HG03469 (cell line): ENCODE measurements around the gene CCDC149.

Experiments
- ATAC-seq: cut with Tn5 transposase; IDR thresholded peaks from one replicate; pipeline ENCODE4 v1.9.1; 2021; ENCODE audit warnings: mild to moderate bottlenecking, moderate library complexity, moderate number of reproducible peaks; ENCODE audit not compliant: unreplicated experiment

The CCDC149 gene

GRCh38 chr4:24912252-24913118 lies at the start of gene CCDC149:
TSS of gene CCDC149 (minus strand) at chr4:24913042. CDS start at chr4:24912864, 178 bp downstream.
- ATAC-seq, result no peak

- ATAC-seq, result no peak
Observed at GRCh38 chr4:24957886-24958285, 45.0 kb upstream of the CCDC149 start.

GRCh38 chr4:24956763-24957162 lies 43.9 kb upstream of the CCDC149 start:
- no peak for ATAC-seq

- ATAC-seq, result no peak
Observed at GRCh38 chr4:24956091-24956490, 43.2 kb upstream of the CCDC149 start.

- ATAC-seq, result no peak
Observed at GRCh38 chr4:24952667-24953066, 39.8 kb upstream of the CCDC149 start.

GRCh38 chr4:24949970-24950369 lies 37.1 kb upstream of the CCDC149 start:
- ATAC-seq, result no peak

DNA sequence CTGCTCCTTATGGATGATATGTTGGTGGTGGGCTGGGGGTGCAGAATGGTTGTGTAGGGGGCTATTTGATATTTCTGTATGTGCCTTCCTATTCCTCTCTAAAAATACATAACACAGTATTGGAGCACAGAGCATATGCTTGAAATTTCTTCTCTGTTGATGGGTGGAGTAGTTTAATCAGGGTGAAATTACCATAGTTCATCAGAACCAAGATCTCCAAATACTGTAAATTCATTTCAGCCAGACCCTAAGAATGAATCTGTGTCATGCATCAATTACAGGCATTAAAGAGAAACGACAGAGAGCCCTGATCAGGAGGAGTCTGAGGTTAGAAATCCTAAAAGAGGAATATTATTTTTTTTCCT lies 25.1 kb upstream of the CCDC149 start:
- no peak for ATAC-seq

DNA sequence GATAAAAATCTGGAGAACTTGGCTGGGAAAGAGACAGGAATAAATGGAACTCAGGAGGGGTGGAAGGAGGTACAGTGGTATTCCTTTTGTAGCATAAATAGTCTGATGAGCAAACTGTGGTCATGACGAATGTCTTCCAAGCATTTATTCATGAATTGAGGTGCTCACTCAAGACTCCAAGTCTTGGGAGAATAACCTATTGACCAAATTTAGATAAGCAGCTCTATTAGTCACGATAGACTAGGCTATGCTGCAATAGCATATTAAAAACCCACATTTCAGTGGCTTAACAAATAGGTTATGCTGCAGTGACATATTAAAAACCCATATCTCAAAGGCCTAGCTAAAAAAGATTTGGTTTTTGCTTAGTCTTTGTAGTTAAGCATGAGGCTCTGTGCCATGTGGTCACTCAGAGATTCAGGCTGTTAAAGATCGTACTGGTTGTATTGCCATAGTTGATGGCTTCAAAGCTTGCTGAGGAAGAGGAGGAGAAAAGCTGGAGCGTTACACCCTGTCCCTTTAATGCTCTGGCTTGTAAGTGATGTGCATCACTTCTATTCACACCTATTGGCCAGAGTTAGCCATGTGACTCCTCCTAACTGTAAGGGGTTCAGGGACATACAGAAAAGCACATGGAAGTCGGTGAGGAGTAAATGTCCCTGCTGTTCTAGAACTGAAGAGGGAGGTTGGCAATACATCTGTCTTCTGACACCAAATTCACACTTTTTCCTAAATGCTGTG lies 24.5 kb upstream of the CCDC149 start:
- ATAC-seq, result no peak

GRCh38 chr4:24935856-24936255 lies 23.0 kb upstream of the CCDC149 start:
- no peak for ATAC-seq

DNA sequence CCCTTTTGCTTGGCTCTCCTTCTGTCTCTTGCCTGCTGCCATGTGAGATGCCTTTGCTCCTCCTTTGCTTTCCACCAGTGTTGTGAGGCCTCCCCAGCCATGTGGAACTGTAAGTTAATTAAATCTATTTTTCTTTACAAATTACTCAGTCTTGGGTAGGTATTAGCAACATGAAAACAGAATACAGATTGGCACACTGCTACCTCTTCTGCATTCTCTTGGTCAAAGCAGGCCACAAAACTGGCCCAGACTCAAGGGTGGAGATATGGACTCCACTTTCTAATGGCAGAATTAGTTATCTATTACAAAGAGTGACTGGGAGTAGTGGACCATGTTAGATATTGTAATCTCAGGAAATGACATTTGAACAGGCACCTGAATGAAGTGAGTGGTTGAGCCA lies 21.5 kb upstream of the CCDC149 start:
- ATAC-seq, result no peak

DNA sequence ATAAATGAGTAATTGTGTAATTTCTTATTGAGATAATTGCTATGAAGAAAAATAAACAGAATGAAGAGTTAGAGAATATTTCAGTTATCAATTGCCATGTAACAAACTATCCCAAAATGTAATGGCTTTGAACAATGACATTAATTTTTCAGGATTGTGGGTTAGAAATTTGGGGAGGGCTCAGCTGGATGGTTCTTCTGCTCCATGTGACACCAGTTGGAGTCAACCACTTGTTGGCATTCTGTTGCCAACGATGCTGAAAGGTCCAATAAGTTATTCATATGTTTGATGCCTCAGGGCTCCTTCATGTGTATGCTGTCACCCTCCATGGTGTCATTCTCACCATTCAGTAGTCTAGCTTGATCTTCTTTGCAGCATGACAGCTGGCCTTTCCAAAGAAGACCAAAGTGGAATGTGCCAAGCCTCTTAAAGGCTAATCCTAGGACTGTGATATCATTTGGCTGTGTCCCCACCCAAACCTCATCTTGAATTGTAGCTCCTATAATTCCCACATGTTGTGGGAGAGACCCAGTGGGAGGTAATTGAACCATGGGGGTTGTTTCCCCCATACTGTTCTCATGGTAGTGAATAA lies 20.9 kb upstream of the CCDC149 start:
- no peak for ATAC-seq

GRCh38 chr4:24932515-24933225 lies 19.8 kb upstream of the CCDC149 start:
- ATAC-seq, result no peak

- no peak for ATAC-seq
Observed at GRCh38 chr4:24930151-24930550, 17.3 kb upstream of the CCDC149 start.

DNA sequence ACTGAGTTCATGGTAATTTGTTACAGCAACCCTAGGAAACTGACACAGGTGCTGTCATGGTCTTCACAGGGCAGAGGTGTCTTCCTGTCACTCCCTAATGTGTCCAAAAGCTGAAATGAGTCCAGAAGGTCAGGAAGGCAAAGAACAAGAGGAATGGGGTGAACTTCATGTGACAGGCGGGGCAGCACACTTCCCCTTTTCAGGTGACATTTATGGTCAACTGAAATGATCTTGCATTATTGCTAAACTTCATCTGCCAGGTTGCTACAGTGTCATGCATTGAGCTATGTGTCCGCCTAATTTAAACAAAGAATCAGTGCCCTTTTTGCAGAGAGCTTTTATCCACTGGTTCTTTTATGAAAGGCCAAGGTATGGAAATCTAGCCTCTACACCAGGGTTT lies 15.9 kb upstream of the CCDC149 start:
- no peak for ATAC-seq

DNA sequence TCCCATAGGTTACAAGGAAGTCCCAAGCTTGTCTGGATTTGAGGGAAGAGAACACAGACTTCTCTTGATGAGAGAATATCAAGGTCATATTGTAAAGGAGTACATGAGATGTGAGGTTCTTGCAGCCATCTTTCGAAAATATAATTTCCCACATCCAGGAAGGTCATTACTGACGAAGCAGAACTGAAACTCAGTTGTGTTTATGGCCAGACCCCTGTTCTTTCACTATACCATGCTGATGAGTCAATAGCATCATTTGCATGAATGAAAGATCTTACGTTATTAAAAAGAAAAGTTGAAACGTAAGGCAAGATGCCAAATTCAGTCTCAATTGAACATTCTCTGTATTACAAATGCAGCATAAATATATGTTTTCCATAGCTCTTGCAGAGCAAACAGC lies 14.2 kb upstream of the CCDC149 start:
- ATAC-seq, result no peak

GRCh38 chr4:24924309-24924781 lies 11.5 kb upstream of the CCDC149 start:
- ATAC-seq, result no peak

DNA sequence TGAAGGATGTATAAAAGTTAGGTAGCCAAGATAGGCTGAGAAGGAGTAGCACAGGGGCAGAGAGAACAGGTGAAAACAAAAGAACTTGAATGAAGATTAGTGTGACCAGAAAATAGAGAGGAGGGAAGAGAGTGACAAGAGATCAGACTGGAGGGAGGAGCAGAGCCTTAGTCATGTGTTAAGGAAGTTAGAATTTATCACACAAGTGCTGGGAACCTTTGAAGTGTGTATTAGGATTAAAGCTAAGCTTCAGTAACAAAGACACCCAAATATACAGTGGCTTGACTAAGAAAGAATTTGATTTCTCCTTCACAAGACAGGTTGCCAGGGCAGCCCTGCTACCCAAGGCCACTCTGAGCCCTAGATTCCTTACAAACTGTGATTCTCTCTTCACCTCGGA lies 10.7 kb upstream of the CCDC149 start:
- ATAC-seq, result no peak

DNA sequence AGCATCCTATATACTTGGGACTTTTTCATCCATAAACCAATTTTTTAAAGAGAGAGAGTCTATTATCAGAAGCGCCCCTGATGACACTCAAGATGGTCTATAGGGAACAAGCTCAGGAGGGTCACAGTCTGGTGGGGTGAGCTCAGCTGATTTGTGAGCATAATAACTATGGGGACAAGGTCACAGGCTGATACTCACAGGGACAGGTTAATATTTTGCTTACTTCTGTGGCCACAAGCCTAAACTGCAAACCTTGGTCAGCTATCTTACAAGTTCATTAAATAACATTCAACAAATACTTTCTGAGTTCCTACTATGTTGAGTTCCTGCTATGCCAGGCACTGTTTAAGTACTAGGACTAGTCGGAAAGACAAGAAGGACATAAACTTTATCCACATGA lies 10.2 kb upstream of the CCDC149 start:
- no peak for ATAC-seq

- ATAC-seq, result no peak
Observed at GRCh38 chr4:24922416-24922815, 9.6 kb upstream of the CCDC149 start.

- ATAC-seq, result no peak
Observed at GRCh38 chr4:24921491-24921890, 8.6 kb upstream of the CCDC149 start.

- no peak for ATAC-seq
Observed at GRCh38 chr4:24920008-24920407, 7.2 kb upstream of the CCDC149 start.
